ENCODE data around the gene RPS6KA2.

- TF ChIP-seq POLR2A (IDR thresholded peaks at IDR 0.05) (no peak), POLR2AphosphoS5 (IDR thresholded peaks at IDR 0.05) (no peak)
- TF ChIP-seq, protein P1, sequence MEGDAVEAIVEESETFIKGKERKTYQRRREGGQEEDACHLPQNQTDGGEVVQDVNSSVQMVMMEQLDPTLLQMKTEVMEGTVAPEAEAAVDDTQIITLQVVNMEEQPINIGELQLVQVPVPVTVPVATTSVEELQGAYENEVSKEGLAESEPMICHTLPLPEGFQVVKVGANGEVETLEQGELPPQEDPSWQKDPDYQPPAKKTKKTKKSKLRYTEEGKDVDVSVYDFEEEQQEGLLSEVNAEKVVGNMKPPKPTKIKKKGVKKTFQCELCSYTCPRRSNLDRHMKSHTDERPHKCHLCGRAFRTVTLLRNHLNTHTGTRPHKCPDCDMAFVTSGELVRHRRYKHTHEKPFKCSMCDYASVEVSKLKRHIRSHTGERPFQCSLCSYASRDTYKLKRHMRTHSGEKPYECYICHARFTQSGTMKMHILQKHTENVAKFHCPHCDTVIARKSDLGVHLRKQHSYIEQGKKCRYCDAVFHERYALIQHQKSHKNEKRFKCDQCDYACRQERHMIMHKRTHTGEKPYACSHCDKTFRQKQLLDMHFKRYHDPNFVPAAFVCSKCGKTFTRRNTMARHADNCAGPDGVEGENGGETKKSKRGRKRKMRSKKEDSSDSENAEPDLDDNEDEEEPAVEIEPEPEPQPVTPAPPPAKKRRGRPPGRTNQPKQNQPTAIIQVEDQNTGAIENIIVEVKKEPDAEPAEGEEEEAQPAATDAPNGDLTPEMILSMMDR (IDR thresholded peaks at IDR 0.05): no peak
Observed at GRCh38 chr6:166672146-166672545, 45.1 kb upstream of the RPS6KA2 start.

Measured in gastroesophageal sphincter (tissue), 3 donors.